IMR-90 (cell line): Measurements from ENCODE around the gene PNMA6F. TPM values are rescaled to one million over a fixed set of nuclear protein-coding genes. Genes with fewer than 3 reads are reported as not detected.

Experiments used
- ATAC-seq: fragments of 200-7000 bp; cut with Tn5 transposase; 2 replicates; pipeline ENCODE4 v1.9.1; 2020; ENCODE audit warnings: low read depth, mild to moderate bottlenecking, moderate library complexity
- BruUV-seq: library from RNA; stranded (reverse); fragments of 400-500 nt; replicated peaks from 2 replicates; lab custom pipeline; 2021; lab: Mats Ljungman, UMichigan
- CTCF ChIA-PET: fragments of 300-600 bp; formaldehyde crosslinking; extraction: SDS; loops from one replicate; lab custom pipeline; 2021; ENCODE audit warnings: antibody characterized with exemption; lab: Yijun Ruan, JAX
- POLR2A ChIA-PET: fragments of 300-600 bp; sonication (Branson Sonifier 250); formaldehyde crosslinking; loops from one replicate; lab custom pipeline; 2022; ENCODE audit warnings: antibody characterized with exemption; ENCODE audit not compliant: unreplicated experiment; lab: Charles Lee
- DNase-seq: peaks from one replicate; pipeline ENCODE4 v3.0.0; 2013
- H2AFZ ChIP-seq: replicated peaks from 2 replicates; pipeline ENCODE3; 2013; ENCODE audit warnings: low read length, mild to moderate bottlenecking; ENCODE audit not compliant: poor library complexity
- H2AK5ac ChIP-seq: 2 replicates; pipeline ENCODE4 v1.6.1; 2013; ENCODE audit warnings: low read depth, low read length, inconsistent platforms
- H2AK9ac ChIP-seq: replicated peaks from 2 replicates; pipeline ENCODE3; 2013; ENCODE audit warnings: mild to moderate bottlenecking, low read depth, low read length, moderate library complexity; ENCODE audit not compliant: poor library complexity
- H2BK120ac ChIP-seq: 2 replicates; pipeline ENCODE4 v1.6.1; 2013; ENCODE audit warnings: low read depth, low read length, inconsistent platforms
- H2BK15ac ChIP-seq: 3 replicates; pipeline ENCODE4 v1.6.1; 2013; ENCODE audit warnings: low read depth, low read length, inconsistent platforms
- H2BK20ac ChIP-seq: 2 replicates; pipeline ENCODE4 v1.6.1; 2013; ENCODE audit warnings: low read depth, mild to moderate bottlenecking, inconsistent platforms, low read length, moderate library complexity
- H2BK5ac ChIP-seq: 2 replicates; pipeline ENCODE4 v1.6.1; 2013; ENCODE audit warnings: mild to moderate bottlenecking, low read depth, low read length, inconsistent platforms; ENCODE audit not compliant: poor library complexity, severe bottlenecking
- H3K14ac ChIP-seq: replicated peaks from 2 replicates; pipeline ENCODE4 v1.6.1; 2013; ENCODE audit warnings: low read depth, low read length, inconsistent platforms
- H3K18ac ChIP-seq: 2 replicates; pipeline ENCODE4 v1.6.1; 2013; ENCODE audit warnings: low read depth, low read length, control low read depth
- H3K23ac ChIP-seq: 2 replicates; pipeline ENCODE4 v1.6.1; 2013; ENCODE audit warnings: low read depth, low read length, inconsistent platforms
- H3K27ac ChIP-seq: 2 replicates; pipeline ENCODE4 v1.5.1; 2013; ENCODE audit warnings: mild to moderate bottlenecking, control low read depth, low read length; ENCODE audit not compliant: insufficient read depth
- H3K27me3 ChIP-seq: 2 replicates; pipeline ENCODE4 v1.6.1; 2013; ENCODE audit warnings: low read length; ENCODE audit not compliant: control insufficient read depth, insufficient read depth
- H3K36me3 ChIP-seq: 2 replicates; pipeline ENCODE4 v1.6.1; 2013; ENCODE audit warnings: low read length, mixed read lengths; ENCODE audit not compliant: control insufficient read depth, insufficient read depth
- H3K4ac ChIP-seq: 2 replicates; pipeline ENCODE4 v1.6.1; 2013; ENCODE audit warnings: low read depth, low read length, inconsistent platforms
- H3K4me1 ChIP-seq: 2 replicates; pipeline ENCODE4 v1.6.1; 2013; ENCODE audit warnings: low read length, mixed read lengths; ENCODE audit not compliant: control insufficient read depth, insufficient read depth
- H3K4me2 ChIP-seq: 2 replicates; pipeline ENCODE4 v1.6.1; 2013; ENCODE audit warnings: low read depth, mild to moderate bottlenecking, control low read depth, low read length, moderate library complexity
- H3K4me3 ChIP-seq: 2 replicates; pipeline ENCODE4 v1.5.1; 2013; ENCODE audit warnings: low read depth, mild to moderate bottlenecking, control low read depth, low read length, moderate library complexity; ENCODE audit not compliant: insufficient read depth
- H3K56ac ChIP-seq: 2 replicates; pipeline ENCODE4 v1.6.1; 2013; ENCODE audit warnings: low read length, inconsistent platforms; ENCODE audit not compliant: insufficient read depth; ENCODE audit errors: extremely low read depth
- H3K79me1 ChIP-seq, 2 experiments: 2 replicates each; pipeline ENCODE4 v1.6.1; 2013; ENCODE audit warnings: low read length in 2 of 2, inconsistent platforms in 1 of 2, low read depth in 1 of 2
- H3K9ac ChIP-seq: 2 replicates; pipeline ENCODE4 v1.6.1; 2013; ENCODE audit warnings: low read depth, low read length, control low read depth
- H3K9me1 ChIP-seq: 2 replicates; pipeline ENCODE4 v1.6.1; 2013; ENCODE audit warnings: low read length, inconsistent platforms; ENCODE audit not compliant: insufficient read depth
- H3K9me3 ChIP-seq: 2 replicates; pipeline ENCODE4 v1.6.1; 2013; ENCODE audit warnings: low read length; ENCODE audit not compliant: control insufficient read depth, insufficient read depth
- H4K20me1 ChIP-seq: 2 replicates; pipeline ENCODE4 v1.6.1; 2013; ENCODE audit warnings: low read length, inconsistent platforms; ENCODE audit not compliant: insufficient read depth
- H4K5ac ChIP-seq: 2 replicates; pipeline ENCODE4 v1.6.1; 2013; ENCODE audit warnings: mild to moderate bottlenecking, low read depth, low read length, control low read depth
- H4K8ac ChIP-seq, 2 experiments: 2 replicates each; pipeline ENCODE4 v1.6.1; 2013; ENCODE audit warnings: low read depth in 2 of 2, low read length in 2 of 2, control low read depth in 1 of 2, inconsistent platforms in 1 of 2
- H4K91ac ChIP-seq: 2 replicates; pipeline ENCODE4 v1.6.1; 2013; ENCODE audit warnings: low read depth, low read length, inconsistent platforms; ENCODE audit not compliant: insufficient read depth
- BHLHE40 ChIP-seq: fragments of 150-350 bp; IDR thresholded peaks from 2 replicates; pipeline ENCODE4 v1.6.1; 2016; ENCODE audit warnings: mild to moderate bottlenecking, low read depth, low read length
- CEBPB ChIP-seq: IDR thresholded peaks from 2 replicates; pipeline ENCODE4 v1.6.1; 2012; ENCODE audit warnings: low read depth, low read length, improper control_type of control experiment
- CHD1 ChIP-seq: IDR thresholded peaks from 2 replicates; pipeline ENCODE4 v1.6.1; 2012; ENCODE audit warnings: low read depth, low read length, improper control_type of control experiment
- MAZ ChIP-seq: IDR thresholded peaks from 2 replicates; pipeline ENCODE4 v1.6.1; 2012; ENCODE audit warnings: low read depth, mild to moderate bottlenecking, low read length, improper control_type of control experiment, moderate library complexity, borderline replicate concordance
- NFE2L2 ChIP-seq: fragments of 150-350 bp; IDR thresholded peaks from 2 replicates; pipeline ENCODE4 v1.6.1; 2016; ENCODE audit warnings: low read depth, mild to moderate bottlenecking, low read length
- POLR2A ChIP-seq: IDR thresholded peaks from 2 replicates; pipeline ENCODE4 v1.6.1; 2012; ENCODE audit warnings: mild to moderate bottlenecking, low read depth, low read length
- RAD21 ChIP-seq: IDR thresholded peaks from 2 replicates; pipeline ENCODE4 v1.6.1; 2012; ENCODE audit warnings: low read length, improper control_type of control experiment
- RCOR1 ChIP-seq: IDR thresholded peaks from 2 replicates; pipeline ENCODE4 v1.6.1; 2012; ENCODE audit warnings: mild to moderate bottlenecking, low read length, improper control_type of control experiment; ENCODE audit not compliant: insufficient replicate concordance
- whole genome bisulfite sequencing, 2 experiments: methylation state at CpG; one replicate each; pipeline versions ENCODE4 v1.1.5 to v1.1.7; 2013; ENCODE audit warnings: missing lambda C conversion rate in 2 of 2; ENCODE audit not compliant: insufficient read length in 1 of 2; ENCODE audit errors: extremely low coverage in 2 of 2; 5-methylcytosine and 5-hydroxymethylcytosine counted together
- dilution Hi-C: fragments of 300-500 bp; cut with HindIII; formaldehyde crosslinking; loops from one replicate; pipeline ENCODE4 v1.14.3; 2018; ENCODE audit warnings: low sequenced_read_pairs; ENCODE audit not compliant: unreplicated experiment
- in situ Hi-C: fragments of 300-500 bp; cut with MboI; formaldehyde crosslinking; loops from 3 replicates; pipeline ENCODE4 v1.14.3; 2019; ENCODE audit warnings: low sequenced_read_pairs, inconsistent platforms, mixed read lengths
- intact Hi-C: fragments of 100-400 bp; cut with micrococcal nuclease; formaldehyde crosslinking; loops from 2 replicates; pipeline ENCODE4 v1.10.0; 2022
- polyA plus RNA-seq, 3 experiments: library from polyadenylated mRNA; depleted of rRNA; stranded (reverse); fragments of >200 nt; gene quantifications; 2 replicates each; pipeline ENCODE4 v1.2.3, GENCODE V29; 2012; ENCODE audit warnings: low replicate concordance in 1 of 3
- total RNA-seq: library from RNA; depleted of rRNA; stranded (reverse); fragments of >200 nt; gene quantifications from 2 replicates; pipeline ENCODE4 v1.2.3, GENCODE V29; 2012
- TF ChIP-seq, protein P1 (sequence below): fragments of 150-350 bp; IDR thresholded peaks from 2 replicates; pipeline ENCODE4 v1.6.1; 2017; ENCODE audit warnings: mild to moderate bottlenecking, antibody characterized with exemption, low read length, low read depth
- TF ChIP-seq, protein P2 (sequence below): conservative IDR thresholded peaks from 2 replicates; pipeline ENCODE4 v1.5.1; 2012; ENCODE audit warnings: mild to moderate bottlenecking, low read depth, low read length, improper control_type of control experiment
- TF ChIP-seq, protein P3 (sequence below): fragments of 150-350 bp; IDR thresholded peaks from 2 replicates; pipeline ENCODE4 v1.6.1; 2016; ENCODE audit warnings: low read depth, mild to moderate bottlenecking, low read length, moderate library complexity, borderline replicate concordance

Gene PNMA6F
- total and polyA plus RNA-seq, 2 of the 4 experiments (the other 2 are of a cell fraction): not detected

DNA sequence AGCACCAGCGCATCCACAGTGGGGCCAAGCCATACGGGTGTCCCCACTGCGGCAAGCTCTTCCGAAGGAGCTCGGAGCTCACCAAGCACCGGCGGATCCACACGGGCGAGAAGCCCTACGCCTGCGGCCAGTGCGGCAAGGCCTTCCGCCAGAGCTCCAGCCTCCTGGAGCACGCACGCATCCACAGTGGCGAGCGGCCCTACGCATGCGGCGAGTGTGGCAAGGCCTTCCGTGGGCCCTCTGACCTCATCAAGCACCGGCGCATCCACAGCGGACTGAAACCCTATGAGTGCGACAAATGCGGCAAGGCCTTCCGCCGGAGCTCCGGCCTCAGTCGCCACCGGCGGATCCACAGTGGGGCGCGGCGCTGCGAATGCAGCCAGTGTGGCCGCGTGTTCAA lies 26.0 kb upstream of the PNMA6F start:
- WGBS, 2 experiments: 91% methylated on average over 12 of the region's 38 CpGs; no CpG with 5 or more reads in 1 of the 2 experiments
- no peaks in the 10 kb centered on the region for H3K27me3 ChIP-seq
- no peak overlapping the region for H3K14ac ChIP-seq
- H3K4me2 ChIP-seq: no peak overlapping the region
- H3K27ac ChIP-seq: no peak overlapping the region
- no peak overlapping the region for H3K18ac ChIP-seq
- H3K4me1 ChIP-seq: no peaks in the 10 kb centered on the region
- H3K9me1 ChIP-seq: no peaks in the 10 kb centered on the region
- no peak overlapping the region for H3K23ac ChIP-seq
- no peak overlapping the region for H2AK5ac ChIP-seq
- no peak overlapping the region for H4K5ac ChIP-seq
- CTCF ChIA-PET: no interaction called here
- H3K56ac ChIP-seq: no peak overlapping the region
- H4K20me1 ChIP-seq: peaks cover 12% of the 10 kb centered on the region; the same call in 1 of the 2 replicates
- no peak overlapping the region for H2BK5ac ChIP-seq
- no TSS peak for BruUV-seq
- H3K9ac ChIP-seq: no peak overlapping the region
- in situ Hi-C loops (no loop called here), dilution Hi-C loops (no loop called here), intact Hi-C loops (no loop called here)
- H3K79me1 ChIP-seq: peaks cover 0 to 14% of the 10 kb centered on the region in 2 experiments; a peak in 2 of 4 replicates
- H2BK15ac ChIP-seq: no peak overlapping the region
- H2BK20ac ChIP-seq: no peak overlapping the region
- peaks cover 27% of the 10 kb centered on the region for H3K36me3 ChIP-seq
- DNase-seq (no peak), ATAC-seq (no peak)
- TF ChIP-seq, protein P1, sequence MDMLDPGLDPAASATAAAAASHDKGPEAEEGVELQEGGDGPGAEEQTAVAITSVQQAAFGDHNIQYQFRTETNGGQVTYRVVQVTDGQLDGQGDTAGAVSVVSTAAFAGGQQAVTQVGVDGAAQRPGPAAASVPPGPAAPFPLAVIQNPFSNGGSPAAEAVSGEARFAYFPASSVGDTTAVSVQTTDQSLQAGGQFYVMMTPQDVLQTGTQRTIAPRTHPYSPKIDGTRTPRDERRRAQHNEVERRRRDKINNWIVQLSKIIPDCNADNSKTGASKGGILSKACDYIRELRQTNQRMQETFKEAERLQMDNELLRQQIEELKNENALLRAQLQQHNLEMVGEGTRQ: no peak
- TF ChIP-seq CHD1 (no peak), RAD21 (no peak), RCOR1 (no peak), BHLHE40 (no peak), MAZ (no peak), POLR2A (no peak), NFE2L2 (no peak), CEBPB (no peak)
- TF ChIP-seq, protein P2, sequence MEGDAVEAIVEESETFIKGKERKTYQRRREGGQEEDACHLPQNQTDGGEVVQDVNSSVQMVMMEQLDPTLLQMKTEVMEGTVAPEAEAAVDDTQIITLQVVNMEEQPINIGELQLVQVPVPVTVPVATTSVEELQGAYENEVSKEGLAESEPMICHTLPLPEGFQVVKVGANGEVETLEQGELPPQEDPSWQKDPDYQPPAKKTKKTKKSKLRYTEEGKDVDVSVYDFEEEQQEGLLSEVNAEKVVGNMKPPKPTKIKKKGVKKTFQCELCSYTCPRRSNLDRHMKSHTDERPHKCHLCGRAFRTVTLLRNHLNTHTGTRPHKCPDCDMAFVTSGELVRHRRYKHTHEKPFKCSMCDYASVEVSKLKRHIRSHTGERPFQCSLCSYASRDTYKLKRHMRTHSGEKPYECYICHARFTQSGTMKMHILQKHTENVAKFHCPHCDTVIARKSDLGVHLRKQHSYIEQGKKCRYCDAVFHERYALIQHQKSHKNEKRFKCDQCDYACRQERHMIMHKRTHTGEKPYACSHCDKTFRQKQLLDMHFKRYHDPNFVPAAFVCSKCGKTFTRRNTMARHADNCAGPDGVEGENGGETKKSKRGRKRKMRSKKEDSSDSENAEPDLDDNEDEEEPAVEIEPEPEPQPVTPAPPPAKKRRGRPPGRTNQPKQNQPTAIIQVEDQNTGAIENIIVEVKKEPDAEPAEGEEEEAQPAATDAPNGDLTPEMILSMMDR: no peak
- TF ChIP-seq, protein P3, sequence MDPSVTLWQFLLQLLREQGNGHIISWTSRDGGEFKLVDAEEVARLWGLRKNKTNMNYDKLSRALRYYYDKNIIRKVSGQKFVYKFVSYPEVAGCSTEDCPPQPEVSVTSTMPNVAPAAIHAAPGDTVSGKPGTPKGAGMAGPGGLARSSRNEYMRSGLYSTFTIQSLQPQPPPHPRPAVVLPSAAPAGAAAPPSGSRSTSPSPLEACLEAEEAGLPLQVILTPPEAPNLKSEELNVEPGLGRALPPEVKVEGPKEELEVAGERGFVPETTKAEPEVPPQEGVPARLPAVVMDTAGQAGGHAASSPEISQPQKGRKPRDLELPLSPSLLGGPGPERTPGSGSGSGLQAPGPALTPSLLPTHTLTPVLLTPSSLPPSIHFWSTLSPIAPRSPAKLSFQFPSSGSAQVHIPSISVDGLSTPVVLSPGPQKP: no peak
- no peak overlapping the region for H2AK9ac ChIP-seq
- H4K91ac ChIP-seq: no peak overlapping the region
- H3K9me3 ChIP-seq: peaks cover 6% of the 10 kb centered on the region; the same call in 1 of the 2 replicates
- H3K4me3 ChIP-seq: no peak overlapping the region
- no peak overlapping the region for H2BK120ac ChIP-seq
- no peak overlapping the region for H3K4ac ChIP-seq
- POLR2A ChIA-PET: no interaction called here
- H4K8ac ChIP-seq: no peak overlapping the region
- H2AFZ ChIP-seq: no peak overlapping the region
